Measurements from ENCODE around the gene MTA1.

Gene MTA1

GRCh38 chr14:105398726-105399465 is 20.7 kb upstream of the MTA1 start:
- H3K4me3 ChIP-seq (ENCODE audit: low read length), result peak overlapping the region; percentile 91
- no peak for DNase-seq (ENCODE audit: low read depth, low spot score)

GRCh38 chr14:105399466-105399775 is 20.2 kb upstream of the MTA1 start:
- no peak for DNase-seq (ENCODE audit: low read depth, low spot score)
- H3K4me3 ChIP-seq (ENCODE audit: low read length), result peak overlapping the region; percentile 91

GRCh38 chr14:105400016-105400415 is 19.6 kb upstream of the MTA1 start:
- peak overlapping the region; percentile 91 for H3K4me3 ChIP-seq (ENCODE audit: low read length)
- DNase-seq (ENCODE audit: low read depth, low spot score), result no peak

GRCh38 chr14:105401699-105402098 is 17.9 kb upstream of the MTA1 start:
- DNase-seq (ENCODE audit: low read depth, low spot score), result no peak
- H3K4me3 ChIP-seq (ENCODE audit: low read length), result no peak overlapping the region

- no peak overlapping the region for H3K4me3 ChIP-seq (ENCODE audit: low read length)
- DNase-seq (ENCODE audit: low read depth, low spot score), result no peak
Measured at GRCh38 chr14:105408592-105408991, 11.0 kb upstream of the MTA1 start.

GRCh38 chr14:105409364-105409763 is 10.3 kb upstream of the MTA1 start:
- H3K4me3 ChIP-seq (ENCODE audit: low read length), result no peak overlapping the region
- no peak for DNase-seq (ENCODE audit: low read depth, low spot score)

GRCh38 chr14:105410642-105411016 is 9.0 kb upstream of the MTA1 start:
- no peak for DNase-seq (ENCODE audit: low read depth, low spot score)
- H3K4me3 ChIP-seq (ENCODE audit: low read length), result no peak overlapping the region

- no peak overlapping the region for H3K4me3 ChIP-seq (ENCODE audit: low read length)
- DNase-seq (ENCODE audit: low read depth, low spot score), result no peak
Measured at GRCh38 chr14:105411017-105411941, 8.3 kb upstream of the MTA1 start.

- no peak overlapping the region for H3K4me3 ChIP-seq (ENCODE audit: low read length)
- no peak for DNase-seq (ENCODE audit: low read depth, low spot score)
Measured at GRCh38 chr14:105411985-105412770, 7.4 kb upstream of the MTA1 start.

- H3K4me3 ChIP-seq (ENCODE audit: low read length), result no peak overlapping the region
- DNase-seq (ENCODE audit: low read depth, low spot score), result no peak
Measured at GRCh38 chr14:105412771-105413543, 6.7 kb upstream of the MTA1 start.

GRCh38 chr14:105413544-105413886 is 6.1 kb upstream of the MTA1 start:
- no peak overlapping the region for H3K4me3 ChIP-seq (ENCODE audit: low read length)
- DNase-seq (ENCODE audit: low read depth, low spot score), result no peak

- no peak for DNase-seq (ENCODE audit: low read depth, low spot score)
- H3K4me3 ChIP-seq (ENCODE audit: low read length), result peak overlapping the region; percentile 38
Measured at GRCh38 chr14:105414456-105415371, 4.9 kb upstream of the MTA1 start.

GRCh38 chr14:105415481-105416428 is 3.9 kb upstream of the MTA1 start:
- peak overlapping the region; percentile 38 for H3K4me3 ChIP-seq (ENCODE audit: low read length)
- DNase-seq (ENCODE audit: low read depth, low spot score), result no peak

GRCh38 chr14:105416671-105417070 is 3.0 kb upstream of the MTA1 start:
- no peak for DNase-seq (ENCODE audit: low read depth, low spot score)
- no peak overlapping the region for H3K4me3 ChIP-seq (ENCODE audit: low read length)

- DNase-seq (ENCODE audit: low read depth, low spot score), result no peak
Measured at GRCh38 chr14:105417690-105418121, 1.9 kb upstream of the MTA1 start.

GRCh38 chr14:105418269-105419194 is 1.1 kb upstream of the MTA1 start:
- no peak for DNase-seq (ENCODE audit: low read depth, low spot score)
- peak overlapping the region; percentile 72 for H3K4me3 ChIP-seq (ENCODE audit: low read length)

More at GRCh38 chr14:105417690-105418121, 1.9 kb upstream of the MTA1 start:
- no peak overlapping the region for H3K4me3 ChIP-seq (ENCODE audit: low read length)
